ENCODE results near the gene HHATL.

GRCh38 chr3:42680806-42681205 is 21.8 kb downstream of the HHATL start:
- no peak for TF ChIP-seq CTCF (conservative IDR thresholded peaks at IDR 0.05; ENCODE audit: low read length)
- TF ChIP-seq EZH2phosphoT487 (IDR thresholded peaks at IDR 0.05; ENCODE audit: borderline replicate concordance, low read depth, low read length), result no peak
